ENCODE results near the gene STRAP.

- TF ChIP-seq CTCF (IDR thresholded peaks at IDR 0.05; ENCODE audit: low read depth, low read length, missing input control) (no peak), RXRA (IDR thresholded peaks at IDR 0.05) (peak; percentile 10 to 65), RAD21 (IDR thresholded peaks at IDR 0.05) (peak in 1 of 2 donors; percentile 9), JUND (IDR thresholded peaks at IDR 0.05) (peak in 1 of 2 donors; percentile 17), YY1 (IDR thresholded peaks at IDR 0.05) (no peak), GABPA (IDR thresholded peaks at IDR 0.05 in 1 of 2, conservative IDR thresholded peaks at IDR 0.05 in 1 of 2) (no peak), MAX (IDR thresholded peaks at IDR 0.05) (peak; percentile 52), SP1 (IDR thresholded peaks at IDR 0.05) (no peak), TAF1 (conservative IDR thresholded peaks at IDR 0.05) (no peak), ATF3 (IDR thresholded peaks at IDR 0.05) (no peak)
Observed at GRCh38 chr12:15931590-15932053, 49.4 kb downstream of the STRAP start.

All from liver (tissue), 3 donors.